K562 (cell line): ENCODE data around the gene DPEP2. TPM values are rescaled to one million over a fixed set of nuclear protein-coding genes. Genes with fewer than 3 reads are reported as not detected.

ENCODE experiments used
- EGR1 ChIP-seq: fragments of 450-650 bp; conservative IDR thresholded peaks from 2 replicates; pipeline ENCODE4 v1.6.1; 2017; ENCODE audit warnings: mild to moderate bottlenecking
- FOXK2 ChIP-seq, 2 experiments: fragments of 450-650 bp; IDR thresholded peaks in 1 of 2; conservative IDR thresholded peaks in 1 of 2; 2 replicates each; pipeline ENCODE4 v1.6.1; 2016; ENCODE audit warnings: low read depth in 2 of 2, mild to moderate bottlenecking in 1 of 2
- MTA3 ChIP-seq: fragments of 450-650 bp; formaldehyde crosslinking; IDR thresholded peaks from 2 replicates; pipeline ENCODE4 v1.6.1; 2017; ENCODE audit warnings: mild to moderate bottlenecking, borderline replicate concordance
- NFRKB ChIP-seq: fragments of 450-650 bp; IDR thresholded peaks from 2 replicates; pipeline ENCODE4 v1.6.1; 2016; ENCODE audit warnings: low read depth
- NR1H2 ChIP-seq: sonication (generic); formaldehyde crosslinking; IDR thresholded peaks from 2 replicates; pipeline ENCODE4 v1.4.0; 2020; ENCODE audit warnings: mild to moderate bottlenecking, missing genetic modification reagents
- SP1 ChIP-seq: sonication (generic); formaldehyde crosslinking; IDR thresholded peaks from 2 replicates; pipeline ENCODE4 v1.8.1; 2022; ENCODE audit warnings: mild to moderate bottlenecking, missing genetic modification reagents
- ZNF175 ChIP-seq: fragments of 200-800 bp; sonication (Bioruptor generic); IDR thresholded peaks from 2 replicates; pipeline ENCODE4 v1.6.1; 2016; ENCODE audit warnings: low read depth, mild to moderate bottlenecking, missing genetic modification characterization, missing compliant biosample characterization
- polyA plus RNA-seq, 8 experiments: library from polyadenylated mRNA; depleted of rRNA in 4 of 8; stranded (reverse) in 5 of 8; unstranded in 3 of 8; fragments of >200 nt; fragmentation: Nextera tagmentation in 2 of 8; fragmentation: Illumina TruSeq in 1 of 8; extraction: Ambion mirVana in 2 of 8; extraction: Trizol in 1 of 8; gene quantifications; 2 replicates each; pipeline versions ENCODE4 v1.2.1 to v1.2.3, GENCODE V29; 2011 to 2014; ENCODE audit warnings: inconsistent platforms in 1 of 8, missing spikeins in 1 of 8
- total RNA-seq, 7 experiments: library from RNA; depleted of rRNA in 6 of 7; stranded (reverse); fragments of >200 nt in 6 of 7; fragmentation: Illumina TruSeq in 2 of 7; extraction: Trizol in 2 of 7; gene quantifications; 2 replicates each; pipeline versions ENCODE4 v1.2.1 to v1.2.3, GENCODE V29; 2011 to 2021; ENCODE audit warnings: low replicate concordance in 1 of 7
- TF ChIP-seq, protein P1 (sequence below), 2 experiments: fragments of 450-650 bp in 1 of 2; sonication (generic) in 1 of 2; formaldehyde crosslinking in 1 of 2; IDR thresholded peaks; 2 replicates each; pipeline versions ENCODE4 v1.7.1 to v1.9.0; 2016 to 2022; ENCODE audit warnings: inconsistent platforms in 1 of 2, mild to moderate bottlenecking in 1 of 2, missing genetic modification reagents in 1 of 2
- TF ChIP-seq, protein P2 (sequence below), 2 experiments: IDR thresholded peaks; 2 replicates each; pipeline ENCODE4 v1.6.1; 2011; ENCODE audit warnings: borderline replicate concordance in 1 of 2, control low read depth in 1 of 2, low read depth in 1 of 2, low read length in 1 of 2, mild to moderate bottlenecking in 1 of 2, mixed read lengths in 1 of 2, moderate library complexity in 1 of 2; ENCODE audit not compliant: insufficient read depth in 1 of 2, insufficient read length in 1 of 2, poor library complexity in 1 of 2, severe bottlenecking in 1 of 2; ENCODE audit errors: extremely low read depth in 1 of 2
- TF ChIP-seq, protein P3 (sequence below): sonication (generic); formaldehyde crosslinking; IDR thresholded peaks from 2 replicates; pipeline ENCODE4 v1.8.0; 2022; ENCODE audit warnings: mild to moderate bottlenecking, missing genetic modification reagents
- TF ChIP-seq, protein P4 (sequence below): IDR thresholded peaks from 2 replicates; pipeline ENCODE4 v1.6.1; 2016; ENCODE audit warnings: missing genetic modification characterization, missing compliant biosample characterization

Gene DPEP2
- total and polyA plus RNA-seq, 9 of the 15 experiments (the other 6 are each of a cell fraction or from before 2014, with no cell fraction given) = 0.14 to 1.2 (median 0.38) TPM

DNA sequence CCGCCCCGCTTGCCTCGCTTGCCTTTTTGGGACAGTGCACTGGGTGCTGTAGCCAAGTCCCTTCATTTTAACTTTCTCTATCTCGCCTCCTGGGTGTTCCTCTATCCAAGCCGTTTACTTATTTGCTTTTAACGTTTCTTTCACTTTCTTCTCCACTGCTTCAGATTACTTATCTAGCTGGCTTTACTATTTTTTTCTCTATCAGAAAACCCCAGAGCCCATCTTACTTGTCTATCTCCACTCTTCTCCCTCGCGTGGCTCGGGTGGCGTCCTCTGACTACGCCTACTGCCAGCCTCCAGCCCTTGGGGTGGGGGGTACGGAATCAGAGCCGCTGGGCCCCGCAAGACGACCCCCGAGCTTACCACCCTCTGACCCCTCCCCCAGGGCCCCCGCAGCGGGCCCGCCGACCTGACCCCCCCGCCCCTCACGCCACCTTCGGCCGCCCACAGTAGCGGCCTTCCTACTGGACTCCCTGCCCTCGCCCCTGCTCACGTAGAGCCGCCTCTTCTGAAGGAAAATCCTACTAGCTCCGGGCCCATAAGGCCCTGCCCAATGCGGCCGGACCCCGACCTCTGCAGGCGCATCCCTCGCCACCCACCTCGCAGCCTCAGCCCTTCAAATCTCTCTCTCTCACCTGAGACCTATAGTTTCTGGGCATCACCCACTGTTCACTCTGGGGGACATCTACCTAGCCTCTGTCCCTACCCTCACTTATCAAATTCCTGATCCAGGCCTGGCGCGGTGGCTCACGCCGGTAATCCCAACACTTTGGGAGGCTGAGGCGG lies 29.8 kb downstream of the DPEP2 start (continued):
- TF ChIP-seq, protein P1, sequence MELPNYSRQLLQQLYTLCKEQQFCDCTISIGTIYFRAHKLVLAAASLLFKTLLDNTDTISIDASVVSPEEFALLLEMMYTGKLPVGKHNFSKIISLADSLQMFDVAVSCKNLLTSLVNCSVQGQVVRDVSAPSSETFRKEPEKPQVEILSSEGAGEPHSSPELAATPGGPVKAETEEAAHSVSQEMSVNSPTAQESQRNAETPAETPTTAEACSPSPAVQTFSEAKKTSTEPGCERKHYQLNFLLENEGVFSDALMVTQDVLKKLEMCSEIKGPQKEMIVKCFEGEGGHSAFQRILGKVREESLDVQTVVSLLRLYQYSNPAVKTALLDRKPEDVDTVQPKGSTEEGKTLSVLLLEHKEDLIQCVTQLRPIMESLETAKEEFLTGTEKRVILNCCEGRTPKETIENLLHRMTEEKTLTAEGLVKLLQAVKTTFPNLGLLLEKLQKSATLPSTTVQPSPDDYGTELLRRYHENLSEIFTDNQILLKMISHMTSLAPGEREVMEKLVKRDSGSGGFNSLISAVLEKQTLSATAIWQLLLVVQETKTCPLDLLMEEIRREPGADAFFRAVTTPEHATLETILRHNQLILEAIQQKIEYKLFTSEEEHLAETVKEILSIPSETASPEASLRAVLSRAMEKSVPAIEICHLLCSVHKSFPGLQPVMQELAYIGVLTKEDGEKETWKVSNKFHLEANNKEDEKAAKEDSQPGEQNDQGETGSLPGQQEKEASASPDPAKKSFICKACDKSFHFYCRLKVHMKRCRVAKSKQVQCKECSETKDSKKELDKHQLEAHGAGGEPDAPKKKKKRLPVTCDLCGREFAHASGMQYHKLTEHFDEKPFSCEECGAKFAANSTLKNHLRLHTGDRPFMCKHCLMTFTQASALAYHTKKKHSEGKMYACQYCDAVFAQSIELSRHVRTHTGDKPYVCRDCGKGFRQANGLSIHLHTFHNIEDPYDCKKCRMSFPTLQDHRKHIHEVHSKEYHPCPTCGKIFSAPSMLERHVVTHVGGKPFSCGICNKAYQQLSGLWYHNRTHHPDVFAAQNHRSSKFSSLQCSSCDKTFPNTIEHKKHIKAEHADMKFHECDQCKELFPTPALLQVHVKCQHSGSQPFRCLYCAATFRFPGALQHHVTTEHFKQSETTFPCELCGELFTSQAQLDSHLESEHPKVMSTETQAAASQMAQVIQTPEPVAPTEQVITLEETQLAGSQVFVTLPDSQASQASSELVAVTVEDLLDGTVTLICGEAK (IDR thresholded peaks at IDR 0.05) = peak; percentile 30; the same call in 1 of the 2 replicates
- TF ChIP-seq, protein P1 (CRISPR knock-in tag; IDR thresholded peaks at IDR 0.05) = no peak
- TF ChIP-seq FOXK2 (conservative IDR thresholded peaks at IDR 0.05 in 1 of 2, IDR thresholded peaks at IDR 0.05 in 1 of 2; ENCODE audit: low read depth in 2 of 2) (0 out of 4 replicates have a peak, but pooled peaks of 1 of the 2 experiments have one; percentile 7), NR1H2 (CRISPR knock-in tag) (no peak), SP1 (CRISPR knock-in tag) (peak; percentile 3; the same call in 1 of the 2 replicates), NFRKB (0 out of 2 replicates have a peak, but pooled peaks have one; percentile 57), MTA3 (no peak), EGR1 (peak; percentile 23; the same call in 1 of the 2 replicates), ZNF175 (CRISPR knock-in tag) (0 out of 2 replicates have a peak, but pooled peaks have one; percentile 25)
- TF ChIP-seq, protein P2, sequence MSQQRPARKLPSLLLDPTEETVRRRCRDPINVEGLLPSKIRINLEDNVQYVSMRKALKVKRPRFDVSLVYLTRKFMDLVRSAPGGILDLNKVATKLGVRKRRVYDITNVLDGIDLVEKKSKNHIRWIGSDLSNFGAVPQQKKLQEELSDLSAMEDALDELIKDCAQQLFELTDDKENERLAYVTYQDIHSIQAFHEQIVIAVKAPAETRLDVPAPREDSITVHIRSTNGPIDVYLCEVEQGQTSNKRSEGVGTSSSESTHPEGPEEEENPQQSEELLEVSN (IDR thresholded peaks at IDR 0.05; ENCODE audit: borderline replicate concordance in 1 of 2, extremely low read depth in 1 of 2, insufficient read depth in 1 of 2, insufficient read length in 1 of 2, low read depth in 1 of 2, low read length in 1 of 2, poor library complexity in 1 of 2, severe bottlenecking in 1 of 2) = peak in 1 of 2 experiments; percentile 3
- TF ChIP-seq, protein P3, sequence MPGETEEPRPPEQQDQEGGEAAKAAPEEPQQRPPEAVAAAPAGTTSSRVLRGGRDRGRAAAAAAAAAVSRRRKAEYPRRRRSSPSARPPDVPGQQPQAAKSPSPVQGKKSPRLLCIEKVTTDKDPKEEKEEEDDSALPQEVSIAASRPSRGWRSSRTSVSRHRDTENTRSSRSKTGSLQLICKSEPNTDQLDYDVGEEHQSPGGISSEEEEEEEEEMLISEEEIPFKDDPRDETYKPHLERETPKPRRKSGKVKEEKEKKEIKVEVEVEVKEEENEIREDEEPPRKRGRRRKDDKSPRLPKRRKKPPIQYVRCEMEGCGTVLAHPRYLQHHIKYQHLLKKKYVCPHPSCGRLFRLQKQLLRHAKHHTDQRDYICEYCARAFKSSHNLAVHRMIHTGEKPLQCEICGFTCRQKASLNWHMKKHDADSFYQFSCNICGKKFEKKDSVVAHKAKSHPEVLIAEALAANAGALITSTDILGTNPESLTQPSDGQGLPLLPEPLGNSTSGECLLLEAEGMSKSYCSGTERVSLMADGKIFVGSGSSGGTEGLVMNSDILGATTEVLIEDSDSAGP (CRISPR knock-in tag) = 0 out of 2 replicates have a peak, but pooled peaks have one; percentile 36
- TF ChIP-seq, protein P4, sequence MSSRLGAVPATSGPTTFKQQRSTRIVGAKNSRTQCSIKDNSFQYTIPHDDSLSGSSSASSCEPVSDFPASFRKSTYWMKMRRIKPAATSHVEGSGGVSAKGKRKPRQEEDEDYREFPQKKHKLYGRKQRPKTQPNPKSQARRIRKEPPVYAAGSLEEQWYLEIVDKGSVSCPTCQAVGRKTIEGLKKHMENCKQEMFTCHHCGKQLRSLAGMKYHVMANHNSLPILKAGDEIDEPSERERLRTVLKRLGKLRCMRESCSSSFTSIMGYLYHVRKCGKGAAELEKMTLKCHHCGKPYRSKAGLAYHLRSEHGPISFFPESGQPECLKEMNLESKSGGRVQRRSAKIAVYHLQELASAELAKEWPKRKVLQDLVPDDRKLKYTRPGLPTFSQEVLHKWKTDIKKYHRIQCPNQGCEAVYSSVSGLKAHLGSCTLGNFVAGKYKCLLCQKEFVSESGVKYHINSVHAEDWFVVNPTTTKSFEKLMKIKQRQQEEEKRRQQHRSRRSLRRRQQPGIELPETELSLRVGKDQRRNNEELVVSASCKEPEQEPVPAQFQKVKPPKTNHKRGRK (tag) = 0 out of 2 replicates have a peak, but pooled peaks have one; percentile 11
